Hippocampal formation (tissue), 2 donors: ENCODE measurements around the gene CASK.
"Not testable (repeated sequence)": the region's sequence is repeated elsewhere in the genome, so short reads cannot be mapped to it uniquely, and the experiment has no call there.

Experiments
- DNase-seq, 2 donors: peaks; one replicate each; lab custom pipeline; 2025; lab: John Stamatoyannopoulos, UW

CASK gene

GRCh38 chrX:41689711-41690110, 233.6 kb downstream of the CASK start:
- DNase-seq = no peak

- no peak for DNase-seq
Measured at GRCh38 chrX:41688835-41689234, 234.5 kb downstream of the CASK start, which contains the start of gene GPR34. Gene GPR34, plus strand, starts transcription at chrX:41688973. Its CDS starts 6,661 bp downstream, at chrX:41695634.

DNA sequence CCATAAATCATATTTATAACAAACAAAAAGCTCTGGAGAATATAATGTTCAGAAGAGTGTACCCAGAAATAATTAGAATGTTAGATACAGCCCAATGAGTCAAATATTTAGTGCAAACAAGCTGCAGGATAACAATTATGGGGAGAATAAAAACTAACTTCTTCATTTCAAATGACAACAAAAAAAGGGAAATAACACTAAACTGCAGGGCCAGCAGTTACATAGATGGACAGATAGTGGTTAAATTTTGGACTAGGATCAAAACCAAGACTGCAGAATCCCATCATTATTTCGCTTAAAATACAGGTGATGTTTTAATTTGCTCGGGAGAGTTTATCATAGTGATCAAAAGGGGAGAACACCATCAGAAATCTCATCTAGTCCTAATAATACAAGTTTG, 235.2 kb downstream of the CASK start:
- no peak for DNase-seq

DNA sequence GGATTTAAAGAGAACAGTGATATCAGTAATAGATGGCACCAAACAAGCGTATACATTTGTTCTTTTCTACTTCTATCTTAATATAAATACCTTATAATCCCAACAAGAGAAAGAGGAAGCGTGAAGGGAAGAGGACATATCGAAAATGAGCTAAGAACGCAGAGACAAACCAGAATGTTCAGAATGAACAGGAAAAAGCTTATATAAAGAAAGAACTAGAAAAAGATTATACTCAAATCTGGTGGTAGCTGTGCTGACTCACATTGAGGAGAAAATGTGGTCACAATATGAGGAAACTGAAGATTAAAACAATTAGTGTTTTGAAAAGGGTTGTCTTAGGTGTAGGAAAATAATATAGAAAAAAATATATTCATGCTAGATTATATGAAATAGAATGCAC, 236.6 kb downstream of the CASK start:
- DNase-seq = no peak

- no peak for DNase-seq
Measured at GRCh38 chrX:41684940-41685339, 238.4 kb downstream of the CASK start.

- DNase-seq = no peak
Measured at GRCh38 chrX:41684138-41684537, 239.2 kb downstream of the CASK start.

GRCh38 chrX:41677183-41678060, 245.9 kb downstream of the CASK start:
- DNase-seq = no peak

GRCh38 chrX:41676361-41676760, 247.0 kb downstream of the CASK start:
- DNase-seq = not testable (repeated sequence)

GRCh38 chrX:41672643-41673042, 250.7 kb downstream of the CASK start:
- no peak for DNase-seq

DNA sequence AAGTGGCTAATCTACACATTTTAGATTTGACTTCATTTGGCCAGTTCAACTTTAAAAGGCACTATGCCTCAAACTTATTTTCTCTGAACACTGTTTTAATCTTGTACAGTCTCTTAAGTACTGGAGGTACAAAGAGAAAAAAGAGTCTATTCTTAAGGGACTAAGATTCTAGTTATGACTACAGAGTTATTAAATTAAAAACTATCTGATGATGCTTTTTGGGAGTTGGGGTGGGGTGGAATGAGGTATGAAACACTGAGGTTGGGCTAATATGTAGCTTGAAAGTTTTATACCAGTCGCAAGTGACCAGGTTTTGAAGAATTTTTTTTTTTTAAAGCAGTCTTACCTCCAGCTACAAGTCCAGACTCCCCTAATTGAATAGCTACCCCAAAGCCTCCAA, 252.3 kb downstream of the CASK start:
- DNase-seq = no peak

DNA sequence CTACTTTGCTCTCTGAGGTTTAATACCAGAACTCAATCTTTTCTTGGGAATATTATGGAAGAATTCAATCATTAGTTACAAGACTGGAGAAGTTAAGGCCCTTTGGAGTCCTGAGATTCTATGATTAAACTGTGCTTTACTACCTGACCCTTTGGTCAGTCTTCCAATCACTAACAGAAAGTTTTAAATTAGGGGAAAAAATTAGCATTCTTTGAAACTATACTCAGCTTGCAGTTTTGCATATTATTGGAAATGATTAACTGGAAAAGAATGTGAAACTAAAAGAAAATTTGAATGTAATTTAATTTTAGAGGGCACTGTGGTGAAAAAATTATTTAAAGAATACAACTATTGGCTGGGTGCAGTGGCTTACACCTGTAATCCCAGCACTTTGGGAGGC, 253.2 kb downstream of the CASK start:
- DNase-seq = no peak

DNA sequence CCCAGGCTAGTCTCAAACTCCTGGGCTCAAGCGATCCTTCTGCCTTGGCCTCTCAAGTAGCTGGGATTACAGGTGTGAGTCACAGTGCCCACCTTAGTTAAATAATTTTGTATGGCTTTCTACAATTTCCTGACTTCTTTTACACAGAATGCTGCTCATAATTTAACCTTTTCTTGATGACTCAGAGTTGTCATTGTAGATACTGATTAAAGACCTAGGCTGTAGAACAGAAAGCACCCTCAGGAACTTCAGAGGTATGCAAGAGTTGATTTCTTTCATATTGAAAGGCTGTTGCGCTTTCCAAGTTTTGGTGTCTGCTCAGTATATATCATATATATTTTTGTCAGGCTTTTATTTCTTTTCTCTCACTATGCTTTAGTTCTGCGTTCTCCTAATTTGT, 255.7 kb downstream of the CASK start:
- no peak for DNase-seq

DNA sequence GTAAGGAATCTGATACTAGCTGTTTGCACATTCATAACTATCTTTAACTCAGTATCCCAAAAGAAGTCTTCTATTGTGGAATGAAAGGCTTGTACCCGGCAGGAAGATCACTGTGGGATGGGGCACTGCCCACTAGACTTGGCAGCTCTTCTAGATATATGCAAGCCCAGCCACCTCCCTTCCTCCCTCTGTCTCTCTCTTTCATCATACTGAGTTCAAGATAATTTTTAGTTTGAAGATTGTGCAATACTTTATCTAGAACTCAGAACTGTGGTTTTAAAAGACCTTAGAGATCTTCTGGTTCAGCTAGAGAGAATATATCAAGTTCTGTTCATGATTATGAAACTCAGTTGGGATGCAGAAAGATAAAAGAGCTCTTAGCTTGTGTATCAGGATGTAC, 257.1 kb downstream of the CASK start:
- no peak for DNase-seq

- no peak for DNase-seq
Measured at GRCh38 chrX:41665686-41666085, 257.7 kb downstream of the CASK start.

DNA sequence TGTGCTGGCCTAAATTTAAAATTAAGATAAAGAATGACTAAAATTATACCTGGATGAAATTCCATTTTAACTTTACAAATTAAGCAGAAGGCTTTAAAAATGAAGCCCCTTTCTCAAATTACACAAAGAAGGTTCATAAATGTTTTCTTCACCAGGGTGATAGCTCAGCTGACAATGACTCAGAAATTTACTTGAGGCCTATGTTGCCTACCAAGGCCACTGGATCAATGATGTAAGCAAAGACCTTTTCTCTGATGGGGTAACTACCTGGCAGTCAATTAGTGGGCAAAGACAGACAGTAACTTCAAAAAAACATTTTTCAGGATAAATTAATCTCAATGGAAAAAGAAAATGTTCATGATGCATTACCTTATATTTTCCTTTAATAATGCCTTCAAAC, 258.4 kb downstream of the CASK start:
- no peak for DNase-seq

DNA sequence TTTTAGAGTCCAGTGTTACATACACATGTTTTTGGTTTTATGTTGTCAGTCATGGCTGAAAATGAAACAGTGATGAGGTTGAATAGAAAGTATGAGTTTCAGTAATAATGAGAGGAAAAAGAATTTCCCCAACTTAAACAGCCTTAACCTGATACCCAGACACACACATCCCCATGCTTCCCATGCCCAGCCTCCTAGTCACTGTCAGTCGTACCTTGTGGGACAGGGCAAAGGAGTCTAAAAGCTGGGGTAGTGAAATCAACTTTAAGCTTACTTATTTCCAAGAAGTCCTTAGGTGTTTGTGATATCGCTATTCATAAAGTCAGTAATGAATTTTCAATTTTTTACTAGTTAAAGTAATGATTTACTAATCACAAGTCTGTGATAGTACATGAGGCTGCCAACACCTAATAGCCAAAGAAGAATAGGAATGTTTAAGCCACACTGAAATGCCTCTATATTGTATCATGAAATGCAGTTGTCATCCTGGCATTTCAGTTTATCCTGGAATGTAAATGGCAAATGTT, 258.9 kb downstream of the CASK start:
- no peak for DNase-seq

DNA sequence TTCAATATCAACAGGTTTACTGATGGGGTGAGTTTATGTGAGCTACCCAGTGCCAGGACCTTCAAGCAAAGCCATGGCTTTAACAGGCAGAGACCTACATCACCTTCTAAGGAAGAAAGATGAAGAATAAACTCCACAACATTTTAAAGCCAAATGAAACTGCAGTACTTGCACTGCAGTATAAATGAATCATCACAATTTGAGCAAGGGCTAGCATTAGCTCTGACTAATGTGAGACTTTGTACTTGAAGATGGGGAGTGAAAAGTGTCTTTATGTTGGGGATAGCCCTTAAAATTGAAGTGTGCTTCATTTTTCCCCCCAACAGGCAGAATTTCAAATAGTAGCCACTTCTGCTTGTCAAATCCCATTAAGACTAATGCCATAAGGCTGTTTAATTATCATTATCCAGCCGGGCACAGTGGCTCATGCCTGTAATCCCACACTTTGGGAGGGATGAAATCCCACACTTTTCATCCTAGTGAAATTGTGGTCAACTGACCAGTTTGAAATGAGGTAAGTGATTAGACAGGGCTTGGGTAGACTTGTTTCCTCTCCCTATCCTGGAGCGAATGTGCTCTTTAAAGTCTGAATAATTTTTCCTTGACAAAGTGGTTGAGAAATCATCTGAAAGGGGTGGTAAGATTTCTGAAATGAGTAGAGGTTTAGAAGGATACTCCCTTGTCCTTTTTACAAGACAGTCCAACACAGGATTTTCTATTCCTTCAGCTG, 261.8 kb downstream of the CASK start:
- no peak for DNase-seq

DNA sequence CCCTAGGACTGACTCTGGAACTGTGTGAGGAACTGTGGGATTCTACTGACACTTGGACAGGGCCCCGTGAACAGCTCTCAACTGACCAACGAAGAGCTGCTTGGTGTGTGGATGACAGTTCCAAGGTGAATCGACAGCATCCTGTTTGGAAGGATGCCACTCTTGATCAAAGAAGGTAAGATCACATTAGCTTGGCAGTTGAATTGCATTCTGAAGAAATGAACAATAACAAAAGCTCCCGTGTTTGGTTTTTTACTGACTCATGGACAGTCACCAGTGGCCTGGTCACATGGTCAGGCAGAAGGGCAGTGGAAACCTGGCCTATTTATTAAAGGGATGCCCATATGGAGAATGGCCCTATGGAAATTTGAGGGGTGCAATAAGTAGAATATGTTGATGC, 267.7 kb downstream of the CASK start:
- DNase-seq = no peak

GRCh38 chrX:41655101-41655500, 268.3 kb downstream of the CASK start:
- DNase-seq = no peak

DNA sequence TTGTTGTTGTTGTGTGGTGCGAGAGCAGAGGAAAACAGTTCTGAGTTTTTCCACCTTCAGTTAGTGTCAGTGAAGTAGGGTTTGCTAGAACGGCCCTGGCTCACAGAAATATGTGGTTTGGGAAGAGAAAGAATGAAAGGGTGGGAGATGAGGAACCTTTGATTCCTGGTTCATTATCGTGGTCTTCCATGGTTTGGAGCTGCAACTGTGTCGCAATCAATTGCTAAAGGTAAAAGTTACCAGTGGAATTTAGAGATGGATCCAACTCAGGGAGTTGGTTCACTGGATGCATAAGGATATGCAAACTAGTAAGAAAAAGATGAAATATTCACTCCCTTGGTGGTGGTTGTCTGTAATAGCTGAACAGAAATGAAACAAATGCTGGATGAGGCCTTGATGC, 270.2 kb downstream of the CASK start:
- no peak for DNase-seq

DNA sequence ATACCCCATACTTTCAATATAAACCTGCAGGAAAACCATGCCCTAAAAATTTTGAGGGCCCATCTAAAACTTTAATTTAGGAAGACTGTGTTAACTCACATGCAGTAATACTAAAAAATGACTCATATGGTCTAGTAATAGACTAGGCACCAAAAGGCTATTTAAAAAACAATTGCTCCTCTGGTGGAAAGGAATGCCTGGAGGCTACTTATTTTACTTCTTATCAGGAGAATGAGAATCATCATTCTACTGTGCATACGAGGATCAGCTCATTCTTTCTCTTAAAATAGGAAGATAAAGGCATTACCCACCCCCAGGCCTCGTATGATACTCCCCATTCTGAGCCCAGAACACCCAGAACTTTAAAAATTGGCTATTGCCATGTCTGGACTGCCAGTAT, 277.2 kb downstream of the CASK start:
- DNase-seq = not testable (repeated sequence)

GRCh38 chrX:41634284-41634683, 289.1 kb downstream of the CASK start:
- no peak for DNase-seq

- no peak for DNase-seq
Measured at GRCh38 chrX:41630091-41630490, 293.3 kb downstream of the CASK start.
